Measurements from ENCODE around the gene CECR2. TPM values are rescaled to one million over a fixed set of nuclear protein-coding genes. Genes with fewer than 3 reads are reported as not detected.

Gene CECR2
- total and polyA plus RNA-seq, 12 donors, result 1.1 to 9.1 (median 6.3) TPM

- peak overlapping the region; percentile 41 to 88 (median 74) for H3K4me3 ChIP-seq
- 1% methylated on average over 52 to 64 of the region's 64 CpGs for WGBS, 2 donors
- peak; percentile 60 to 63 for DNase-seq
- peak overlapping the region; percentile 64 to 90 (median 84) for H3K27ac ChIP-seq
- peak; percentile 70 to 85 (median 76) for ATAC-seq
- H3K4me1 ChIP-seq, result peaks cover 0 to 29% (median 19%) of the 10 kb centered on the region in 9 donors
- peaks cover 0 to 86% (median 3%) of the 10 kb centered on the region in 7 donors for H3K27me3 ChIP-seq
- no peaks in the 10 kb centered on the region for H3K9me3 ChIP-seq
- TF ChIP-seq, protein P1, sequence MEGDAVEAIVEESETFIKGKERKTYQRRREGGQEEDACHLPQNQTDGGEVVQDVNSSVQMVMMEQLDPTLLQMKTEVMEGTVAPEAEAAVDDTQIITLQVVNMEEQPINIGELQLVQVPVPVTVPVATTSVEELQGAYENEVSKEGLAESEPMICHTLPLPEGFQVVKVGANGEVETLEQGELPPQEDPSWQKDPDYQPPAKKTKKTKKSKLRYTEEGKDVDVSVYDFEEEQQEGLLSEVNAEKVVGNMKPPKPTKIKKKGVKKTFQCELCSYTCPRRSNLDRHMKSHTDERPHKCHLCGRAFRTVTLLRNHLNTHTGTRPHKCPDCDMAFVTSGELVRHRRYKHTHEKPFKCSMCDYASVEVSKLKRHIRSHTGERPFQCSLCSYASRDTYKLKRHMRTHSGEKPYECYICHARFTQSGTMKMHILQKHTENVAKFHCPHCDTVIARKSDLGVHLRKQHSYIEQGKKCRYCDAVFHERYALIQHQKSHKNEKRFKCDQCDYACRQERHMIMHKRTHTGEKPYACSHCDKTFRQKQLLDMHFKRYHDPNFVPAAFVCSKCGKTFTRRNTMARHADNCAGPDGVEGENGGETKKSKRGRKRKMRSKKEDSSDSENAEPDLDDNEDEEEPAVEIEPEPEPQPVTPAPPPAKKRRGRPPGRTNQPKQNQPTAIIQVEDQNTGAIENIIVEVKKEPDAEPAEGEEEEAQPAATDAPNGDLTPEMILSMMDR (IDR thresholded peaks at IDR 0.05), result no peak
- no peaks in the 10 kb centered on the region for H3K36me3 ChIP-seq
- intact Hi-C loops (cut with DNase I), result loop anchor here in 9 of 10 donors (5.0 to 10.0 kb wide), 9 partner anchors 106 to 294 kb away; no protein-coding TSS in a partner anchor
Measured at GRCh38 chr22:17368554-17369438, 464 bp upstream of the CECR2 start.

DNA sequence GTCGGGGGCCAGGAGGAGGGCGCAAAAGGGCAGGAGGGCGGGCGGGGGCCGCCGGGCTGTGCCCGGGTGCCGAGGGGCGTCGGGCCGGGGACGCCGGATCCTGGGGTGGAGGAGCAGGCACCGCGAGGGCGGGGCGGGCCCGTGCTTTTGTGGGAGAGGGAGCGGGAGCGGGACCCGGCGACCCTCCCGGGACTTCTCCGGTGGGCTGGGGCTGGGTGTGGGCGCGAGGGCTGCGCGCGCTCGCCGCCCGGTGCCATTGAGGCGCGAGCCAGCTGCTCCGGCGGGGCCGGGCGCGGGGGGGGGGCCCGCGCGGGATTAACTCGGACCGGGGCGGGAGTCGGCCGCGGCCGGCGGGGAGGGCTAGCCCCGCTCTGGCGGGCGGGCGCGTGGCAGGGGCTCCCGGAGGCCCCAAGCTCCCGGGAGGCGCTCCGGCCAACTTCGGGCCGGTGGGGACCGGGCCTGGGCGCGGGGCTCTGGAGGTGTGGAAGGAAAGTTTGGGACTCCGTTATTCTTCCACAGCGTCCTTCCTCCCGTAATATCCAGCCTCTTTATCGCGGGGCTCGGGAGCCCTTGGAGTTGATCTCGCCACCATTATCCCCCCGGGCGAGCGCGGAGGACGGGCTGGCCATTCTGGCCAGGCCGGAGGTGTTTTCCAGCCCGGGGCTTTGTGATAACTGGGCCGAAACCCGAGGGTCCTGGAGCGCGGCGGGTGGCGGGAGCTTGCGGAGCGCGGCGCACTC lies 936 bp downstream of the CECR2 start:
- TF ChIP-seq, protein P1 (IDR thresholded peaks at IDR 0.05), result no peak
- ATAC-seq (peak in 6 of 8 donors; percentile 18 to 47 (median 29)), DNase-seq (peak; percentile 13 to 47)
- 0 to 1% methylated on average over 48 to 87 of the region's 88 CpGs for WGBS, 2 donors
- Histone ChIP-seq H3K27me3 (peaks cover 0 to 84% (median 3%) of the 10 kb centered on the region in 7 donors), H3K4me3 (peak overlapping the region; percentile 47 to 88 (median 74)), H3K9me3 (no peaks in the 10 kb centered on the region), H3K36me3 (no peaks in the 10 kb centered on the region), H3K4me1 (peaks cover 0 to 29% (median 19%) of the 10 kb centered on the region in 9 donors), H3K27ac (peak overlapping the region; percentile 71 to 86 (median 78))
- intact Hi-C loops (cut with DNase I), result loop anchor here in 3 of 10 donors (5.0 to 10.0 kb wide), 4 partner anchors 37 to 175 kb away; no protein-coding TSS in a partner anchor

DNA sequence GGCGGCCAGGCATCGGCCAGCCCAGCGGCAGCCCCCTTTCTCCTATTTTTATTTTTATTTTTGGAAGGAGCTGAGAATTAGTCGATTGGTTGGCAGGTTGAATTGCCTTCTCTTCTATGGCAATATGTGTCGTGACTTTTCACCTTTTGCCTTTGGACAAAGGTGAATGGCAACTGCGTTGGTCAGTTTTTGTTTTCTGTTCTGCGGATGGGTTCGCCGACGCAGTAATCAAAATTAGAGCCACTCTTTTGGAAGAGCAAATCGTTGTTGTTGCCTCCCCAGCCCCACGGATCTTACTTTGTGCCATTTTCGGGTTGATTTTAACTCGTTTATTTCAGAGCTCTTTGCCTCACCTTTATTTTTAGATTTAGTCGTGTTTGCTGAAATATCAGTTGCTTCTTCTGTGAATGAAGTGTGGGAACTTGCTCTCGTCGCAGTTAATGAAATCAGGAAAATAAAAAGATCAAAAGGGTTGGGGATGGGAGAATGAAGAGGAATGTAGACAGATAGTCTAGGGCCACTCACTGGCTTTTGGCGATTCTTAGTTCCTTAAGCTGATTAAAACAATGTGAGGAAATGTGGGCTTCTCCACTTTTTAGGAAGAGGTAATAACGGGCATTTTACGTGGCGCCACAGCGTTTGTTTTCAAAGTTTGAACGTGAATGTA lies 1.6 kb downstream of the CECR2 start:
- Histone ChIP-seq H3K36me3 (no peaks in the 10 kb centered on the region), H3K4me1 (peaks cover 0 to 33% (median 22%) of the 10 kb centered on the region in 9 donors), H3K27me3 (peaks cover 0 to 78% (median 3%) of the 10 kb centered on the region in 7 donors), H3K4me3 (peak overlapping the region; percentile 47 to 88 (median 74)), H3K9me3 (no peaks in the 10 kb centered on the region), H3K27ac (peak overlapping the region; percentile 71 to 86 (median 78))
- 9% methylated on average over 23 of the region's 23 CpGs for WGBS, 2 donors
- intact Hi-C loops (cut with DNase I), result loop anchor here in 3 of 10 donors (5.0 to 10.0 kb wide), 4 partner anchors 36 to 176 kb away; no protein-coding TSS in a partner anchor
- no peak for DNase-seq
- no peak for ATAC-seq
- TF ChIP-seq, protein P1 (IDR thresholded peaks at IDR 0.05), result no peak
